Peyer's patch (tissue), 4 donors: Measurements from ENCODE around the gene OS9. TPM values are rescaled to one million over a fixed set of nuclear protein-coding genes. Genes with fewer than 3 reads are reported as not detected.

Experiments used
- DNase-seq, 3 donors: peaks; one replicate each; pipeline ENCODE4 v3.0.0-alpha.2; 2017 to 2019
- H3K27ac ChIP-seq, 4 donors: fragments of 200-600 bp; sonication (generic); one replicate each; pipeline ENCODE4 v1.5.1; 2016 to 2019
- H3K27me3 ChIP-seq, 2 donors: fragments of 200-600 bp; sonication (generic); one replicate each; pipeline ENCODE4 v1.5.1; 2019
- H3K36me3 ChIP-seq, 3 donors: fragments of 200-600 bp; sonication (generic); one replicate each; pipeline ENCODE4 v1.5.1; 2016 to 2019
- H3K4me1 ChIP-seq, 4 donors: fragments of 200-600 bp; sonication (generic); one replicate each; pipeline ENCODE4 v1.5.1; 2016 to 2019
- H3K4me3 ChIP-seq, 4 donors: fragments of 200-600 bp; sonication (generic); 1 replicate in 3 of 4; 2 replicates in 1 of 4; pipeline ENCODE4 v1.5.1; 2016 to 2019; ENCODE audit warnings: mild to moderate bottlenecking in 1 of 4
- H3K9me3 ChIP-seq, 4 donors: fragments of 200-600 bp; sonication (generic); one replicate each; pipeline ENCODE4 v1.5.1; 2016 to 2019; ENCODE audit warnings: mild to moderate bottlenecking in 1 of 4
- POLR2A ChIP-seq, 2 donors: fragments of 450-650 bp; IDR thresholded peaks; one replicate each; pipeline ENCODE4 v1.5.1; 2017; ENCODE audit warnings: antibody characterized with exemption in 2 of 2, mild to moderate bottlenecking in 2 of 2, moderate library complexity in 2 of 2
- total RNA-seq, 4 donors: library from RNA; depleted of rRNA; stranded (reverse); fragments of >200 nt; gene quantifications; one replicate each; pipeline ENCODE4 v1.1.0, GENCODE V29; 2016
- TF ChIP-seq, protein P1 (sequence below), 6 experiments: fragments of 450-650 bp in 4 of 6; fragments of 200-600 bp in 2 of 6; sonication (generic) in 1 of 6; IDR thresholded peaks; one replicate each; pipeline ENCODE4 v1.5.1; 2017 to 2019; ENCODE audit warnings: antibody characterized with exemption in 6 of 6, mild to moderate bottlenecking in 3 of 6, moderate library complexity in 1 of 6

Gene OS9
- total RNA-seq, 4 donors from 2014 or later = 275 to 353 (median 292) TPM

DNA sequence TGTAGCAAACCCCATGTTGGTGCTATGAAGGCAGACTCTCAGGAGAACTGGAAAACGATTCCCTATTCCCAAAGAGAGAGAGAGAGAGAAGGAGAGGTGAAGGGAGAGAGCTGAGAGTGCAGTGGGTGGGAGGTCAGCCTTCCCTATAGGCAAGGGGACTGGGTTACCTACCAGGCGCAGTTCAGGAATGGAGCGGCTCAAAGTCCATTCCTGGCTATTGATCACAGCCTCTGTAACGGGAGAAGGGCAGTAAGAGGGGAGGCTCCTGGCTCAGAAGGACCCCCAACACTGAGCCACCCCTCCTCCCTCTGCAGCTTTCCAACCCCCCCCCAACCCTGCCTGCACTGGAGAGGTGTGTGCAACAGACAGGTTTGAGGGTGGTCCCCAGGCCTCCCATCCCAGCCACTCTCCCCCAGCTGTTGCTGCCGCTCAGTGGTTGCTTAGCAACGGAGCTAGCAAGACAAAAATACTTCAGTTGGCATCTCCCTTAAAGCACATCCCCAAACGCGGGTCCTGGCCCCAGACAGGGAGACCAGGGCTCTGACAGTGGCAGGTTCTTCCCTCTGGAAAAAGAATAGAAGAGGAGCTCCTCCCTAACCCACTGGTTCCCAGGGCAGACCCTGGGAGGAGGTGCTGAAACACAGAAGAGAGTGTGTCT is 41.4 kb downstream of the OS9 start:
- Histone ChIP-seq H3K9me3 (no peaks in the 10 kb centered on the region), H3K4me1 (peaks cover 0 to 32% (median 10%) of the 10 kb centered on the region in 4 donors), H3K27me3 (peaks cover 0 to 50% of the 10 kb centered on the region in 2 donors), H3K27ac (no peak overlapping the region), H3K4me3 (no peak overlapping the region), H3K36me3 (peaks cover 0 to 6% (median 0%) of the 10 kb centered on the region in 3 donors)
- no peak for TF ChIP-seq POLR2A (IDR thresholded peaks at IDR 0.05)
- TF ChIP-seq, protein P1, sequence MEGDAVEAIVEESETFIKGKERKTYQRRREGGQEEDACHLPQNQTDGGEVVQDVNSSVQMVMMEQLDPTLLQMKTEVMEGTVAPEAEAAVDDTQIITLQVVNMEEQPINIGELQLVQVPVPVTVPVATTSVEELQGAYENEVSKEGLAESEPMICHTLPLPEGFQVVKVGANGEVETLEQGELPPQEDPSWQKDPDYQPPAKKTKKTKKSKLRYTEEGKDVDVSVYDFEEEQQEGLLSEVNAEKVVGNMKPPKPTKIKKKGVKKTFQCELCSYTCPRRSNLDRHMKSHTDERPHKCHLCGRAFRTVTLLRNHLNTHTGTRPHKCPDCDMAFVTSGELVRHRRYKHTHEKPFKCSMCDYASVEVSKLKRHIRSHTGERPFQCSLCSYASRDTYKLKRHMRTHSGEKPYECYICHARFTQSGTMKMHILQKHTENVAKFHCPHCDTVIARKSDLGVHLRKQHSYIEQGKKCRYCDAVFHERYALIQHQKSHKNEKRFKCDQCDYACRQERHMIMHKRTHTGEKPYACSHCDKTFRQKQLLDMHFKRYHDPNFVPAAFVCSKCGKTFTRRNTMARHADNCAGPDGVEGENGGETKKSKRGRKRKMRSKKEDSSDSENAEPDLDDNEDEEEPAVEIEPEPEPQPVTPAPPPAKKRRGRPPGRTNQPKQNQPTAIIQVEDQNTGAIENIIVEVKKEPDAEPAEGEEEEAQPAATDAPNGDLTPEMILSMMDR (IDR thresholded peaks at IDR 0.05) = no peak
- peak in 1 of 3 donors; percentile 34 for DNase-seq

DNA sequence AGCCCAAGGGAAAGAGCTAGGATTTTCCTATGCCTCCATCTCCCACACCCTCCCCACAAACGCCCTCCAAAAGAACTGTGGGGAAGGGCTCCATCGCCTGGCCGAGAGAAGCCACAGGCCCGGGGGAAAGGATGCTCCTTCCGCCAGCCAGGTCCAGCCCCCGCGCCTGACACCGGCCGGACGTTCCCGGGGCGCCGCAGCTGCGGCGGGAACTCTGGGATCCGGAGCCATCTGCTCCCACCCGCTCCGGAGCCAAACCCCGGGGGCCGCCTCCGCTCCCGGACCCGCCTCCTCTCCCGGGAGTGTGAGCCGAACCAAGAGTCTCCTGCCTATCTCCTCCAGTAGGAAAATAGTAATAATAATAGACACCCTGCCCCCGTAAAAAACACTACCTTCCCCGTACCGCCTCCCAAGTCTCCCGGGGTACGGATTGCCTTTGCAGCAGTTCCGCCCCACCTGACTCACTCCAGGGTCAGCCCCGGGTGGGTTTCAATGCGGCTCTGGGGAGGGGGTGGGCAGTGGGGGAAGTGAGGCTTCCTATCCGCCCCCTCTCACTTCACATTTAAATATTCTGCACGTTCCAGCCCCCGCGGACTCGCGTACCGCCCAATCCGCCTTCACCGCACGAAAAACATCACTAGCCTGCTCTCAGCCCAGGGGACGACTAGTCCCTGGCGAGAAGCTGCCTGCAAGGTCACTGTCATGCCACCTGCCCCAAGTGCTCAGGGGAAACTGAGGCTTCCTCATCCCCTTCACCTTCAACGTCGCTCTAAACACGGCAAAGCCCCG is 42.2 kb downstream of the OS9 start:
- Histone ChIP-seq H3K4me3 (peak overlapping the region in 1 of 4 donors; percentile 0), H3K9me3 (no peaks in the 10 kb centered on the region), H3K27ac (no peak overlapping the region), H3K27me3 (peaks cover 0 to 50% of the 10 kb centered on the region in 2 donors), H3K4me1 (peaks cover 0 to 32% (median 15%) of the 10 kb centered on the region in 4 donors), H3K36me3 (peaks cover 0 to 6% (median 0%) of the 10 kb centered on the region in 3 donors)
- DNase-seq = peak in 1 of 3 donors; percentile 52
- TF ChIP-seq POLR2A (IDR thresholded peaks at IDR 0.05) = no peak
- TF ChIP-seq, protein P1 (IDR thresholded peaks at IDR 0.05) = no peak

DNA sequence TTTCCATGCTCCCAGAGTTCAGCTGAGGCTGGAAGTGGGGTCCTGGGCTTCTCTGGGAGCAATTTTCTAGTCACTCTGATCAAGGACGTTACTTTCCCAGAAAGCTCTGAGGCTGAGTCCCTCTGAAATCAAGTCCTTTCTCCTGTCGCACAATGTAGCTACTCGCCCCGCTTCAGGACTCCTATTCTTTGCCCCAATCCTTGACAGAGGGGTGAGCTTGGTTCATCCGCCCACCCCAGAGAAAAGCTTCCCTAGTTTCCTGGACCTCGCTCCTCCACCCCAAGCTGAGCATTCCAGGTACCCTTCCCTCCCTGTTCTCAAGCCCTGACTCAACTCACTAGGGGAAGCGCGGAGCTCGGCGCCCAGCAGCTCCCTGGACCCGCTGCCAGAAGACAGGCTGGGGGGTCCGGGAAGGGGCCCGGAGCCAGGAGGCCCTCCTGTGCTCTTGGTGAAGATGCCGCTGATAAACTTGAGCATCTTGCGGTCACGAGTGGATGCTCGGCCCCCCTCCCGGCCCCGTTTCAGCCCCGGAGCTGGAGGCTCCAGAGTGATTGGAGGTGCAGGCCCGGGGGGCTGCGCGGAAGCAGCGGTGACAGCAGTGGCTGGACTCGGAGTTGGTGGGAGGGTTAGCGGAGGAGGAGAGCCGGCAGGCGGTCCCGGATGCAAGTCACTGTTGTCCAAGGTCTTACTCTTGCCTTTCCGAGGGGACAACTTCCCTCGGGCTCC is 43.0 kb downstream of the OS9 start:
- no peak overlapping the region for H3K4me3 ChIP-seq
- no peak for DNase-seq

DNA sequence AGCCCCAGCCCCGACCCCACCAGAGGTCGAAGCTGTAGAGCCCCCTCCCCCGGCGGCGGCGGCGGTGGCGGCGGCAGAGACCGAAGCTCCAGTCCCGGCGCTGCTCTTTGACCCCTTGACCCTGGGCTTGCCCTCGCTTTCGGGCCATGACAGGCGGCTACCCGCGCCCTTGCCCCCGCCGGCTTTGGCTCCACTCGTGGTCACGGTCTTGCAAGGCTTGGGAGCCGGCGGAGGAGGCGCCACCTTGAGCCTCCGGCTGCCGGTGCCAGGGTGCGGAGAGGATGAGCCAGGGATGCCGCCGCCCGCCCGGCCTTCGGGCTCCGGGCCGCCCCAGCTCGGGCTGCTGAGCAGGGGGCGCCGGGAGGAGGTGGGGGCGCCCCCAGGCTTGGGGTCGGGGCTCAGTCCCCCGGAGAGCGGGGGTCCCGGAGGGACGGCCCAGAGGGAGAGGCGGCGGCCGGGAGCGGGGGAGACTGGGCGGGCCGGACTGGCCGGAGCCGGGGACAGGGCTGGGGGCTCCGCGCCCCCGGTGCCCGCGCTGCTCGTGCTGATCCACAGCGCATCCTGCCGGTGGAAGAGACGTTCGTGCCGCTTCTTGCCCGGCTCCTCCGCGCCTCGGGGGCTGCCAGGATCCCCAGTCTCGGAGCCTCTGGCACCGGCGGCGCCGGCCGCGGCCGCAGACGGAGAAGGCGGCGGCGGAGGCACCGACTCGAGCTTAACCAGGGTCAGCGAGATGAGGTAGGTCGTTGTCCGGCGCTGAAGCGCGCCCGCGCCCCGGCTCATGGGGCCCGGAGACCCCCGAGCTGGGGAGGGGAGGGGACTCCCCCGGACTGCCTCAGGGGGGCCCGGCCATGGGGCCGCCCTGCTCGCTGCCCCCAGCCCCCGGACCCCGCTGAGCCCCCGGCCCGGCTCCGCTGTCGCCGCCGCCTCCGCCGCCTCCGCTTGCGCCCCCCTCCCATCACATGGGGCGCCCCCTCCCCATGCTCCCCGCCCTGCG is 43.8 kb downstream of the OS9 start:
- Histone ChIP-seq H3K9me3 (no peaks in the 10 kb centered on the region), H3K27me3 (peaks cover 0 to 50% of the 10 kb centered on the region in 2 donors), H3K27ac (no peak overlapping the region), H3K4me1 (peaks cover 0 to 32% (median 20%) of the 10 kb centered on the region in 4 donors), H3K4me3 (peak overlapping the region in 3 of 4 donors; percentile 12 to 36 (median 34)), H3K36me3 (peaks cover 0 to 6% (median 0%) of the 10 kb centered on the region in 3 donors)
- DNase-seq = peak in 1 of 3 donors; percentile 46
- TF ChIP-seq POLR2A (IDR thresholded peaks at IDR 0.05) = no peak
- TF ChIP-seq, protein P1 (IDR thresholded peaks at IDR 0.05) = no peak

More for the DNA sequence above, 43.0 kb downstream of the OS9 start:
- peaks cover 0 to 32% (median 15%) of the 10 kb centered on the region in 4 donors for H3K4me1 ChIP-seq
- no peak overlapping the region for H3K27ac ChIP-seq
- H3K36me3 ChIP-seq = peaks cover 0 to 6% (median 0%) of the 10 kb centered on the region in 3 donors
- H3K27me3 ChIP-seq = peaks cover 0 to 50% of the 10 kb centered on the region in 2 donors
- no peak for TF ChIP-seq POLR2A (IDR thresholded peaks at IDR 0.05)
- TF ChIP-seq, protein P1 (IDR thresholded peaks at IDR 0.05) = no peak
- H3K9me3 ChIP-seq = no peaks in the 10 kb centered on the region
